ENCODE measurements around the gene LARGE1.

Gene LARGE1

DNA sequence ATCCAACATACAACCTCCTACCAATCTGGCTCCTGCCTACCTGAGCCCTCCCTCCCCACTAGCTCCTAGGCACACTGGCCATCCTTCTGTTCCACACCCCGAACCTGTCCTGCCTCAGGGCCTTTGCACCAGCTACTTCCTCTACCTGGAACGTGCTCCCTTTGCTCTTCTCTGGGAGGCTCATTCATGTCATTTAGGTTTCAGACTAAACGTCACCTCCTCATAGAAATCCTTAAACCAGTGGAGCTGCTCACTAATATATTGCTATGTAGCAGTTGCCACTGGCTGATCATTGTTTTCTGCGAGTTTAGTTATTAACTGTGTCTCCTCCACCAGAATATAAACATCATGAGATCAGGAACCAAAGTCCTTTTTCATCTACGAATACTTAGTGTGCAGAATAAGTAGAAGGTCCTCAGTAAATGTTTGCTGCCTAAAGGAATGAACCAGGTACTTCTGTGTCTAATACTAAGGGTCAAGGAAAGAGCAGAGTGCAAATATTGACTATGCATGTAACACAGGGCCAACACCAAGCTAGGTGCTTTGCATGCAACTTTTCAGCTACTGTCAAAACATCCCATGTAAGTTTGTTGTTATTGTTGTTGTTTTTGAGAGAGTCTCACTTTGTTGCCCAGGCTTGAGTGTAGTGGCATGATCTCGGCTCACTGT lies 584.5 kb downstream of the LARGE1 start:
- H3K9me3 ChIP-seq (ENCODE audit: control insufficient read depth, insufficient read depth, low read length), result no peaks in the 10 kb centered on the region

GRCh38 chr22:33332538-33332937 lies 587.7 kb downstream of the LARGE1 start:
- Histone ChIP-seq H3K4me3 (ENCODE audit: low read depth, low read length) (no peak overlapping the region), H3K9me3 (ENCODE audit: control insufficient read depth, insufficient read depth, low read length) (no peaks in the 10 kb centered on the region), H3K9ac (ENCODE audit: low read depth, low read length) (no peak overlapping the region), H3K27me3 (ENCODE audit: control insufficient read depth, insufficient read depth, low read length) (no peaks in the 10 kb centered on the region), H3K36me3 (ENCODE audit: control insufficient read depth, insufficient read depth, low read length) (peaks cover 15% of the 10 kb centered on the region), H3K4me1 (ENCODE audit: control insufficient read depth, insufficient read depth, low read length) (no peaks in the 10 kb centered on the region)

More for the DNA sequence above, 584.5 kb downstream of the LARGE1 start:
- no peak overlapping the region for H3K4me3 ChIP-seq (ENCODE audit: low read depth, low read length)
- no peaks in the 10 kb centered on the region for H3K4me1 ChIP-seq (ENCODE audit: control insufficient read depth, insufficient read depth, low read length)
- no peak overlapping the region for H3K9ac ChIP-seq (ENCODE audit: low read depth, low read length)
- H3K27me3 ChIP-seq (ENCODE audit: control insufficient read depth, insufficient read depth, low read length), result no peaks in the 10 kb centered on the region
- peaks cover 22% of the 10 kb centered on the region for H3K36me3 ChIP-seq (ENCODE audit: control insufficient read depth, insufficient read depth, low read length)

DNA sequence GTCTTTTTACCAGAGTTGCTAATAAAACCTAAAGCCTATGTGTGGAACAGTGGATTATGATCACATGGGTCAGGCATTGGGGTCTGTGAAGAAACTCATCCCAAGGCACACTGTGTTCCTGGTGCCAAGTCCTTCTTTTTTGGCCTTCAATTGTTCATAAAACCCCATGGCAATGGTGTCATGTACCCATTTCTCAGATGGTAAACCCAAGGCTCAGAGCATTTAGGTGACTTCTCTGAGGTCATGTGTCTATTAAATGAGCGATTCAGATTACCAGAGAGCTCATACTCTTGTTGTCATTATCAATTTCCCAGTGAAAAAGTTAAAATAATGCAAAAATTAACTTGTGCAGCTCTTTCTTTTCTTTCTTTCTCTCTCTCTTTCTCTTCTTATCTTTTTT lies 589.3 kb downstream of the LARGE1 start:
- Histone ChIP-seq H3K4me3 (ENCODE audit: low read depth, low read length) (no peak overlapping the region), H3K36me3 (ENCODE audit: control insufficient read depth, insufficient read depth, low read length) (peaks cover 12% of the 10 kb centered on the region), H3K4me1 (ENCODE audit: control insufficient read depth, insufficient read depth, low read length) (no peaks in the 10 kb centered on the region), H3K9me3 (ENCODE audit: control insufficient read depth, insufficient read depth, low read length) (no peaks in the 10 kb centered on the region), H3K9ac (ENCODE audit: low read depth, low read length) (no peak overlapping the region), H3K27me3 (ENCODE audit: control insufficient read depth, insufficient read depth, low read length) (no peaks in the 10 kb centered on the region)

DNA sequence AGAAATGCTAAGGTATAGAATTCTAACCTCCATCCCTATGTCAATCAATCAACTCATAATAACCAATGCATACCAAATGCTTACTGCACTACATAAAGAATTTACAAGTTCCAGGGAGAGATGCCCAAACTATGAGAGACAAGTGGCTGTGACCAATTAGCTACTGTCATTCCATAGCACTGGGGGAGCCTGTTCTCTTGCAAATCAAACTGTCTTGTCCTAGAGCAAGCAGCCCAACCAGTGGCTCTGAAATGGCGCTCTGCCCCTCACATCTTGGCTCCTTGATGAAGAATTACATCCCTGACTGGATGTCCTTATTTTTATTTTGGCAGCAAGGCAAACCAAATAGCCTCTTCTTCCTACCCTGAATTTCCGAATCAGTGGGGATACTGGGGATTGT lies 589.7 kb downstream of the LARGE1 start:
- H3K36me3 ChIP-seq (ENCODE audit: control insufficient read depth, insufficient read depth, low read length), result peaks cover 8% of the 10 kb centered on the region

GRCh38 chr22:33329398-33329797 lies 590.9 kb downstream of the LARGE1 start:
- Histone ChIP-seq H3K9ac (ENCODE audit: low read depth, low read length) (no peak overlapping the region), H3K4me1 (ENCODE audit: control insufficient read depth, insufficient read depth, low read length) (no peaks in the 10 kb centered on the region), H3K27me3 (ENCODE audit: control insufficient read depth, insufficient read depth, low read length) (no peaks in the 10 kb centered on the region), H3K4me3 (ENCODE audit: low read depth, low read length) (no peak overlapping the region), H3K9me3 (ENCODE audit: control insufficient read depth, insufficient read depth, low read length) (no peaks in the 10 kb centered on the region), H3K36me3 (ENCODE audit: control insufficient read depth, insufficient read depth, low read length) (peaks cover 3% of the 10 kb centered on the region)

More for the DNA sequence above, 589.7 kb downstream of the LARGE1 start:
- no peak overlapping the region for H3K4me3 ChIP-seq (ENCODE audit: low read depth, low read length)
- no peak overlapping the region for H3K9ac ChIP-seq (ENCODE audit: low read depth, low read length)
- no peaks in the 10 kb centered on the region for H3K4me1 ChIP-seq (ENCODE audit: control insufficient read depth, insufficient read depth, low read length)
- H3K27me3 ChIP-seq (ENCODE audit: control insufficient read depth, insufficient read depth, low read length), result no peaks in the 10 kb centered on the region
- H3K9me3 ChIP-seq (ENCODE audit: control insufficient read depth, insufficient read depth, low read length), result no peaks in the 10 kb centered on the region

GRCh38 chr22:33328789-33329296 lies 591.4 kb downstream of the LARGE1 start:
- no peaks in the 10 kb centered on the region for H3K27me3 ChIP-seq (ENCODE audit: control insufficient read depth, insufficient read depth, low read length)

GRCh38 chr22:33327348-33327860 lies 592.9 kb downstream of the LARGE1 start:
- H3K36me3 ChIP-seq (ENCODE audit: control insufficient read depth, insufficient read depth, low read length), result no peaks in the 10 kb centered on the region
- H3K9ac ChIP-seq (ENCODE audit: low read depth, low read length), result no peak overlapping the region
- H3K9me3 ChIP-seq (ENCODE audit: control insufficient read depth, insufficient read depth, low read length), result no peaks in the 10 kb centered on the region
- H3K4me1 ChIP-seq (ENCODE audit: control insufficient read depth, insufficient read depth, low read length), result no peaks in the 10 kb centered on the region
- no peaks in the 10 kb centered on the region for H3K27me3 ChIP-seq (ENCODE audit: control insufficient read depth, insufficient read depth, low read length)
- no peak overlapping the region for H3K4me3 ChIP-seq (ENCODE audit: low read depth, low read length)

More at GRCh38 chr22:33328789-33329296, 591.4 kb downstream of the LARGE1 start:
- H3K9me3 ChIP-seq (ENCODE audit: control insufficient read depth, insufficient read depth, low read length), result no peaks in the 10 kb centered on the region
- H3K4me1 ChIP-seq (ENCODE audit: control insufficient read depth, insufficient read depth, low read length), result no peaks in the 10 kb centered on the region
- no peak overlapping the region for H3K9ac ChIP-seq (ENCODE audit: low read depth, low read length)
- no peak overlapping the region for H3K4me3 ChIP-seq (ENCODE audit: low read depth, low read length)
- peaks cover 3% of the 10 kb centered on the region for H3K36me3 ChIP-seq (ENCODE audit: control insufficient read depth, insufficient read depth, low read length)

- Histone ChIP-seq H3K27me3 (ENCODE audit: control insufficient read depth, insufficient read depth, low read length) (no peaks in the 10 kb centered on the region), H3K4me1 (ENCODE audit: control insufficient read depth, insufficient read depth, low read length) (no peaks in the 10 kb centered on the region)
Observed at GRCh38 chr22:33326540-33327295, 593.6 kb downstream of the LARGE1 start.

DNA sequence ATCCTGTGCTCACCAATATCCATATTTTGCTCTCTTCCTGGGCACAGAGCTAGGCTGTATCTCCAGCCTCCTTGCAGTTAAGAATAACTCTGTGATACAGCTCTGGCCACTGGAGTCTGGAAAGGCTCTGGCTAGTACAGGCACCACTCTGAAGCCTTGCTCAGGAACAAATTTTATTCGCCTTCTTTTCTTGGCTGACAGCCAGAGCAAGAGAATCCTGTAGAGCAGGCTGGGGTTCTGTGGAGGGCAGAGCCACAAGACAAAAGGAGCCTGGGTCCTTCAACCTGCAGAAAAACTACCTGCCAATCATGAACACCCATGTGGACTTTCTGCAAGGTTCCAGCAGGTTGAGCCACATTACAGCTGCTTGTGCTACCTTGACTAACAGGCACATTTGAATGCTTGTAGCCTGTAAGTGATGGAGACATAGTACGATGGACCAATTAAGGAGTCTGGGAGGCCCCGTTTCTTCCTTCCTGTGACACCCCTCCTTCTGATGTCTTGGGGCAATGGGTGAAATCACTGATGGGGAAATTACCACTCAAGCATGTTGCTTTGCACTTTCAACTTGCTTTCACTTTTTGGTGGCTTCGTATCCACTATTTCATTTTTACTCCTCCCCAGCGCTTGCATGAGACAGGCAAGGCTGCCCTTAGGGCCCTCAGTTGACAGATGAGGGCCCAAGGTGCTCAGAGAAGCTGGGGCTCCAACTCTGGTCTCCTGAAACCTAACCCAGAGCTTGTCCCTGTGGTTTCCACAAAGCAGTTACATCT lies 594.9 kb downstream of the LARGE1 start:
- Histone ChIP-seq H3K9me3 (ENCODE audit: control insufficient read depth, insufficient read depth, low read length) (no peaks in the 10 kb centered on the region), H3K4me3 (ENCODE audit: low read depth, low read length) (no peak overlapping the region), H3K4me1 (ENCODE audit: control insufficient read depth, insufficient read depth, low read length) (no peaks in the 10 kb centered on the region), H3K9ac (ENCODE audit: low read depth, low read length) (no peak overlapping the region), H3K36me3 (ENCODE audit: control insufficient read depth, insufficient read depth, low read length) (no peaks in the 10 kb centered on the region), H3K27me3 (ENCODE audit: control insufficient read depth, insufficient read depth, low read length) (no peaks in the 10 kb centered on the region)

More at GRCh38 chr22:33326540-33327295, 593.6 kb downstream of the LARGE1 start:
- Histone ChIP-seq H3K36me3 (ENCODE audit: control insufficient read depth, insufficient read depth, low read length) (no peaks in the 10 kb centered on the region), H3K9ac (ENCODE audit: low read depth, low read length) (no peak overlapping the region), H3K9me3 (ENCODE audit: control insufficient read depth, insufficient read depth, low read length) (no peaks in the 10 kb centered on the region), H3K4me3 (ENCODE audit: low read depth, low read length) (no peak overlapping the region)

- Histone ChIP-seq H3K9me3 (ENCODE audit: control insufficient read depth, insufficient read depth, low read length) (no peaks in the 10 kb centered on the region), H3K9ac (ENCODE audit: low read depth, low read length) (no peak overlapping the region), H3K27me3 (ENCODE audit: control insufficient read depth, insufficient read depth, low read length) (no peaks in the 10 kb centered on the region), H3K4me1 (ENCODE audit: control insufficient read depth, insufficient read depth, low read length) (no peaks in the 10 kb centered on the region), H3K36me3 (ENCODE audit: control insufficient read depth, insufficient read depth, low read length) (no peaks in the 10 kb centered on the region), H3K4me3 (ENCODE audit: low read depth, low read length) (no peak overlapping the region)
Observed at GRCh38 chr22:33324228-33324627, 596.0 kb downstream of the LARGE1 start.

GRCh38 chr22:33321466-33321865 lies 598.8 kb downstream of the LARGE1 start:
- no peaks in the 10 kb centered on the region for H3K4me1 ChIP-seq (ENCODE audit: control insufficient read depth, insufficient read depth, low read length)
- H3K9ac ChIP-seq (ENCODE audit: low read depth, low read length), result no peak overlapping the region
- no peak overlapping the region for H3K4me3 ChIP-seq (ENCODE audit: low read depth, low read length)

More at GRCh38 chr22:33321466-33321865, 598.8 kb downstream of the LARGE1 start:
- H3K9me3 ChIP-seq (ENCODE audit: control insufficient read depth, insufficient read depth, low read length), result no peaks in the 10 kb centered on the region
- peaks cover 2% of the 10 kb centered on the region for H3K36me3 ChIP-seq (ENCODE audit: control insufficient read depth, insufficient read depth, low read length)
- no peaks in the 10 kb centered on the region for H3K27me3 ChIP-seq (ENCODE audit: control insufficient read depth, insufficient read depth, low read length)

Measured in iPS-15b (cell line).